Measurements from ENCODE around the gene DAPK1. TPM values are rescaled to one million over a fixed set of nuclear protein-coding genes. Genes with fewer than 3 reads are reported as not detected.

DAPK1 gene
- total and polyA plus RNA-seq, 10 of the 15 experiments (the other 5 are each of a cell fraction or from before 2014, with no cell fraction given) = 8.2 to 94.7 (median 51.6) TPM

DNA sequence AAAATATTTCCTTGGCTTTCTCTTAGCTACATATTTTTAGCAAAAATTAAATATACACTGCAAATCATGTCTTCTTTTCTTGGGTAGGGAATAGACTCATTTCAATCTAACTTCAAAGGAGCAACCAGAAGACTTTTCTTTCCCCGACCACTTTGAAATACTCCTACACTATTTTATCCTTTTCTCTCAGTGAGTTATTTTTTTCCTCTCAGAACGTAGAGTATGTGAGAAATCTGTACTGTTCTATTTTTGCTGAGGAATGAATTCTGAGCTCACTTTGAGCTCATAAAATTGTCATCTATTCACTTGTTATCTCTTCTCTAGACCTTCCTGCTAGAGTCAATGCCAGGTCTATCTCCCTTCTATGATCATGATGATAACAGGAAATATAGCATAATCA, 22.2 kb upstream of the DAPK1 start:
- ChIA-PET CTCF (interaction anchor here (0.5 kb wide), 1 partner anchor 11 kb away, joined by 4 read pairs; no protein-coding TSS in a partner anchor), SMC1A (ENCODE audit: uncharacterized antibody, unreplicated experiment) (interaction anchor here (1.8 kb wide), 1 partner anchor 22 kb away, joined by 8 read pairs; no protein-coding TSS in a partner anchor), RAD21 (ENCODE audit: unreplicated experiment) (interaction anchor here (7.7 kb wide), 1 partner anchor 10 kb away, joined by 43 read pairs; no protein-coding TSS in a partner anchor), POLR2A (no interaction called here)
- 3% methylated on average over 2 of the region's 2 CpGs for WGBS (ENCODE audit: insufficient coverage, insufficient replicate concordance, low lambda C conversion rate, missing lambda C conversion rate)
- intact Hi-C loops (cut with micrococcal nuclease; ENCODE audit: unreplicated experiment) (no loop called here), in situ Hi-C loops (cut with MboI) (no loop called here)
- TF ChIP-seq TCF7 (IDR thresholded peaks at IDR 0.05; ENCODE audit: borderline replicate concordance) (peak; percentile 73; the same call in 1 of the 2 replicates), CREB1 (IDR thresholded peaks at IDR 0.05; ENCODE audit: low read depth) (peak; percentile 52; the same call in 1 of the 2 replicates), JUNB (IDR thresholded peaks at IDR 0.05) (no peak)
- Histone ChIP-seq H3K4me2 (ENCODE audit: control insufficient read depth, insufficient read depth) (no peak overlapping the region), H3K27me3 (replicated peaks in 1 of 2; ENCODE audit: control insufficient read depth in 2 of 2, insufficient read depth in 2 of 2, low read length in 1 of 2) (no peaks in the 10 kb centered on the region), H3K9ac (ENCODE audit: control insufficient read depth, insufficient read depth, low read length) (no peak overlapping the region), H3K4me3 (no peak overlapping the region), H2AFZ (ENCODE audit: control insufficient read depth, low read depth, low read length) (no peak overlapping the region), H3K79me2 (ENCODE audit: control insufficient read depth, insufficient read depth, low read length) (no peaks in the 10 kb centered on the region), H3K36me3 (ENCODE audit: control insufficient read depth in 2 of 2, insufficient read depth in 2 of 2, low read length in 1 of 2) (no peaks in the 10 kb centered on the region), H3K9me3 (replicated peaks; ENCODE audit: control insufficient read depth, insufficient read depth, low read length) (no peaks in the 10 kb centered on the region), H3K4me1 (ENCODE audit: control insufficient read depth, insufficient read depth, low read length) (peaks cover 9% of the 10 kb centered on the region), H3K27ac (ENCODE audit: control insufficient read depth, insufficient read depth) (no peak overlapping the region), H4K20me1 (ENCODE audit: control insufficient read depth, insufficient read depth) (no peaks in the 10 kb centered on the region)
- FAIRE-seq (no peak), DNase-seq (ENCODE audit: low read depth, low spot score) (no peak), ATAC-seq (no peak)
- BruUV-seq (replicated peaks) = no TSS peak

DNA sequence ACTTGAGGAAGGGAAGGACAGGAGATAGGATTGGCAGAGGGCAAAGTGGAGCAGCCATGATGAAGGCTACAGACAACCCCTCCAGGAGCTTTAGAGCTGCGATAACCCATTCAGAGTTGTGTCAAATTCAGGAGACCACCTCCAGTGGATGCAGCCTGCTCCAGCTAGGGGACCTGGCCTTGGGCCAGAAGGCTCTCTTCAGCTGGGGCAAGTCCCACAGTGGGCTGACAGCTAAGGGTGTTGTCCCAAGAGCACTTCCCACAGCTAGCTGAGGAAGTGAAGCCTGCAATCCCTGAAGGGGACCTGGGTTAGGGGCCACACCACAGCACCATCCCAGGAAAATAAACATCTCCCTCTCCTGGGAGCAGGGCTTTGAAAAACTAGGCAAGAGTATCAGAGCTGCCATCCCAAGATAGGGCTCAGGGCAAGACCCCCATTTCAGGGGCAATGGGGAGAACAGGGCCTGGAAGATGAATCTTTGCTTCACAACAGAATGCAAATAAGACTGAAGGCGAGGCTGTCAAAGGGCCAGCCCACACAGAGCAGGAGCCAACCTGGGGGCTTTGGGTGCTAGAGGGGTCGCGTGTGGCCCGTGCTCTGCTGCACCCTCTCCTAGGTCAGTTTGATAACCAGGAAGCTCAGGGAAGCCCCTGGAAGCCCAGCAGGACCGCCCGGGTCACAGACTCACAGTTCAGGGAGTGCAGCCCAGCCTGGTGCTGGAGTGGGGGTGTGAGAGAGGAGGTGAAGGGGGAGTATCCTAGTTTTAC, 19.3 kb upstream of the DAPK1 start:
- no peaks in the 10 kb centered on the region for H3K27me3 ChIP-seq (replicated peaks in 1 of 2; ENCODE audit: control insufficient read depth in 2 of 2, insufficient read depth in 2 of 2, low read length in 1 of 2)
- peaks cover 10% of the 10 kb centered on the region for H3K4me1 ChIP-seq (ENCODE audit: control insufficient read depth, insufficient read depth, low read length)
- no peak overlapping the region for H3K9ac ChIP-seq (ENCODE audit: control insufficient read depth, insufficient read depth, low read length)
- in situ Hi-C loops (cut with MboI) = no loop called here
- H3K79me2 ChIP-seq (ENCODE audit: control insufficient read depth, insufficient read depth, low read length) = no peaks in the 10 kb centered on the region
- no peak overlapping the region for H3K27ac ChIP-seq (ENCODE audit: control insufficient read depth, insufficient read depth)
- ChIA-PET RAD21 (ENCODE audit: unreplicated experiment) (interaction anchor here (0.7 to 7.7 kb wide), 6 partner anchors 9 to 105 kb away, joined by 3 to 43 read pairs (median 4); partner anchors contain the start of gene DAPK1), POLR2A (interaction anchor here (0.7 to 4.2 kb wide), 2 partner anchors 10 to 13 kb away, joined by 3 to 21 read pairs; no protein-coding TSS in a partner anchor), SMC1A (ENCODE audit: uncharacterized antibody, unreplicated experiment) (interaction anchor here (0.8 to 6.0 kb wide), 5 partner anchors 14 to 67 kb away, joined by 3 to 54 read pairs (median 3); partner anchors contain the start of gene DAPK1), CTCF (interaction anchor here (0.6 to 1.9 kb wide), 3 partner anchors 16 to 146 kb away, joined by 3 to 8 read pairs (median 3); partner anchors contain the start of gene DAPK1)
- intact Hi-C loops (cut with micrococcal nuclease; ENCODE audit: unreplicated experiment) = no loop called here
- DNase-seq (ENCODE audit: low read depth, low spot score) (no peak), ATAC-seq (no peak), FAIRE-seq (no peak)
- no peaks in the 10 kb centered on the region for H4K20me1 ChIP-seq (ENCODE audit: control insufficient read depth, insufficient read depth)
- no peaks in the 10 kb centered on the region for H3K36me3 ChIP-seq (ENCODE audit: control insufficient read depth in 2 of 2, insufficient read depth in 2 of 2, low read length in 1 of 2)
- H3K4me3 ChIP-seq = no peak overlapping the region
- no peak overlapping the region for H2AFZ ChIP-seq (ENCODE audit: control insufficient read depth, low read depth, low read length)
- no peaks in the 10 kb centered on the region for H3K9me3 ChIP-seq (replicated peaks; ENCODE audit: control insufficient read depth, insufficient read depth, low read length)
- BruUV-seq (replicated peaks) = no TSS peak
- 70% methylated on average over 7 of the region's 7 CpGs for WGBS (ENCODE audit: insufficient coverage, insufficient replicate concordance, low lambda C conversion rate, missing lambda C conversion rate)
- no peak overlapping the region for H3K4me2 ChIP-seq (ENCODE audit: control insufficient read depth, insufficient read depth)
- TF ChIP-seq PAX8 (IDR thresholded peaks at IDR 0.05) (no peak), FOXK2 (IDR thresholded peaks at IDR 0.05) (no peak), YY1 (IDR thresholded peaks at IDR 0.05; ENCODE audit: low read depth, low read length) (no peak), ZSCAN29 (IDR thresholded peaks at IDR 0.05) (no peak), MYC (IDR thresholded peaks at IDR 0.05; ENCODE audit: insufficient read depth, insufficient read length, insufficient replicate concordance, low read length, severe bottlenecking) (no peak), FOS (IDR thresholded peaks at IDR 0.05; ENCODE audit: borderline replicate concordance, extremely low read depth, insufficient read length) (no peak)
- TF ChIP-seq, protein P1, sequence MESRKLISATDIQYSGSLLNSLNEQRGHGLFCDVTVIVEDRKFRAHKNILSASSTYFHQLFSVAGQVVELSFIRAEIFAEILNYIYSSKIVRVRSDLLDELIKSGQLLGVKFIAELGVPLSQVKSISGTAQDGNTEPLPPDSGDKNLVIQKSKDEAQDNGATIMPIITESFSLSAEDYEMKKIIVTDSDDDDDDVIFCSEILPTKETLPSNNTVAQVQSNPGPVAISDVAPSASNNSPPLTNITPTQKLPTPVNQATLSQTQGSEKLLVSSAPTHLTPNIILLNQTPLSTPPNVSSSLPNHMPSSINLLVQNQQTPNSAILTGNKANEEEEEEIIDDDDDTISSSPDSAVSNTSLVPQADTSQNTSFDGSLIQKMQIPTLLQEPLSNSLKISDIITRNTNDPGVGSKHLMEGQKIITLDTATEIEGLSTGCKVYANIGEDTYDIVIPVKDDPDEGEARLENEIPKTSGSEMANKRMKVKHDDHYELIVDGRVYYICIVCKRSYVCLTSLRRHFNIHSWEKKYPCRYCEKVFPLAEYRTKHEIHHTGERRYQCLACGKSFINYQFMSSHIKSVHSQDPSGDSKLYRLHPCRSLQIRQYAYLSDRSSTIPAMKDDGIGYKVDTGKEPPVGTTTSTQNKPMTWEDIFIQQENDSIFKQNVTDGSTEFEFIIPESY (IDR thresholded peaks at IDR 0.05) = no peak
- TF ChIP-seq, protein P2, sequence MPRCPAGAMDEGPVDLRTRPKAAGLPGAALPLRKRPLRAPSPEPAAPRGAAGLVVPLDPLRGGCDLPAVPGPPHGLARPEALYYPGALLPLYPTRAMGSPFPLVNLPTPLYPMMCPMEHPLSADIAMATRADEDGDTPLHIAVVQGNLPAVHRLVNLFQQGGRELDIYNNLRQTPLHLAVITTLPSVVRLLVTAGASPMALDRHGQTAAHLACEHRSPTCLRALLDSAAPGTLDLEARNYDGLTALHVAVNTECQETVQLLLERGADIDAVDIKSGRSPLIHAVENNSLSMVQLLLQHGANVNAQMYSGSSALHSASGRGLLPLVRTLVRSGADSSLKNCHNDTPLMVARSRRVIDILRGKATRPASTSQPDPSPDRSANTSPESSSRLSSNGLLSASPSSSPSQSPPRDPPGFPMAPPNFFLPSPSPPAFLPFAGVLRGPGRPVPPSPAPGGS (IDR thresholded peaks at IDR 0.05; ENCODE audit: borderline replicate concordance, insufficient read depth, low read depth, low read length, poor library complexity, severe bottlenecking) = no peak
